Transverse colon (tissue), 4 donors: ENCODE results near the gene GPSM1. TPM values are rescaled to one million over a fixed set of nuclear protein-coding genes. Genes with fewer than 3 reads are reported as not detected.

Experiments used
- DNase-seq: peaks from one replicate; pipeline ENCODE4 v3.0.0-alpha.2; 2019
- H3K27ac ChIP-seq, 4 donors: fragments of 200-600 bp; sonication (generic); 2 replicates each; pipeline ENCODE4 v1.5.1; 2016 to 2018; ENCODE audit warnings: inconsistent platforms in 4 of 4
- H3K27me3 ChIP-seq: fragments of 200-600 bp; sonication (generic); 2 replicates; pipeline ENCODE4 v1.5.1; 2017; ENCODE audit warnings: inconsistent platforms
- H3K36me3 ChIP-seq, 4 donors: fragments of 200-600 bp; sonication (generic); 2 replicates each; pipeline ENCODE4 v1.5.1; 2017 to 2019; ENCODE audit warnings: inconsistent platforms in 4 of 4
- H3K4me1 ChIP-seq, 4 donors: fragments of 200-600 bp; sonication (generic); 2 replicates each; pipeline ENCODE4 v1.5.1; 2017 to 2020; ENCODE audit warnings: inconsistent platforms in 4 of 4
- H3K4me3 ChIP-seq, 4 donors: fragments of 200-600 bp; sonication (generic); 1 replicate in 1 of 4; 2 replicates in 3 of 4; pipeline versions ENCODE4 v1.5.1 to v1.6.1; 2017 to 2019; ENCODE audit warnings: inconsistent platforms in 4 of 4
- H3K9me3 ChIP-seq, 2 donors: fragments of 200-600 bp; sonication (generic); 2 replicates each; pipeline ENCODE4 v1.5.1; 2017 to 2019; ENCODE audit warnings: inconsistent platforms in 2 of 2
- EP300 ChIP-seq: sonication (generic); formaldehyde crosslinking; IDR thresholded peaks from one replicate; pipeline ENCODE4 v1.6.1; 2017; ENCODE audit warnings: antibody characterized with exemption, low read depth
- POLR2A ChIP-seq: fragments of 450-650 bp; IDR thresholded peaks from one replicate; pipeline ENCODE4 v1.6.1; 2016; ENCODE audit warnings: antibody characterized with exemption, mild to moderate bottlenecking, moderate library complexity
- POLR2AphosphoS5 ChIP-seq, 3 donors: sonication (generic); formaldehyde crosslinking; IDR thresholded peaks; one replicate each; pipeline ENCODE4 v1.6.1; 2016; ENCODE audit warnings: antibody characterized with exemption in 3 of 3
- WGBS, 2 donors: methylation state at CpG; one replicate each; pipeline ENCODE4 v1.1.5; 2018; ENCODE audit warnings: low coverage in 1 of 2; 5-methylcytosine and 5-hydroxymethylcytosine counted together
- in situ Hi-C, 4 donors: fragments of 200-750 bp; cut with MboI; loops; one replicate each; pipeline versions ENCODE4 v1.15.0 to v1.15.1; 2017; ENCODE audit warnings: low sequenced_read_pairs in 3 of 4, low pct_ligation_motif_present in 1 of 4, low pct_unique_long_range_greater_than_20kb in 1 of 4
- intact Hi-C: fragments of 100-400 bp; cut with DNase I; formaldehyde crosslinking; loops from one replicate; pipeline ENCODE4 v1.15.1; 2023; ENCODE audit warnings: low total_unique reads
- total RNA-seq, 4 donors: library from RNA; depleted of rRNA; stranded (reverse); fragments of >200 nt; gene quantifications; one replicate each; pipeline ENCODE4 v1.1.0, GENCODE V29; 2016
- TF ChIP-seq, protein P1 (sequence below), 5 experiments: fragments of 200-600 bp in 3 of 5; fragments of 450-650 bp in 2 of 5; sonication (generic) in 3 of 5; IDR thresholded peaks; 1 replicate in 2 of 5; 2 replicates in 3 of 5; pipeline ENCODE4 v1.5.1; 2016 to 2017; ENCODE audit warnings: antibody characterized with exemption in 5 of 5, inconsistent platforms in 3 of 5, mild to moderate bottlenecking in 2 of 5, moderate library complexity in 1 of 5

The GPSM1 gene
- total RNA-seq, 4 donors from 2014 or later = 2.3 to 8.6 (median 7.0) TPM

- Histone ChIP-seq H3K4me3 (no peak overlapping the region), H3K4me1 (peaks cover 10 to 39% (median 31%) of the 10 kb centered on the region in 4 donors), H3K27me3 (no peaks in the 10 kb centered on the region), H3K36me3 (peaks cover 0 to 13% (median 6%) of the 10 kb centered on the region in 4 donors), H3K27ac (no peak overlapping the region), H3K9me3 (no peaks in the 10 kb centered on the region)
- TF ChIP-seq POLR2A (no peak), POLR2AphosphoS5 (IDR thresholded peaks at IDR 0.05) (no peak), EP300 (no peak)
- TF ChIP-seq, protein P1, sequence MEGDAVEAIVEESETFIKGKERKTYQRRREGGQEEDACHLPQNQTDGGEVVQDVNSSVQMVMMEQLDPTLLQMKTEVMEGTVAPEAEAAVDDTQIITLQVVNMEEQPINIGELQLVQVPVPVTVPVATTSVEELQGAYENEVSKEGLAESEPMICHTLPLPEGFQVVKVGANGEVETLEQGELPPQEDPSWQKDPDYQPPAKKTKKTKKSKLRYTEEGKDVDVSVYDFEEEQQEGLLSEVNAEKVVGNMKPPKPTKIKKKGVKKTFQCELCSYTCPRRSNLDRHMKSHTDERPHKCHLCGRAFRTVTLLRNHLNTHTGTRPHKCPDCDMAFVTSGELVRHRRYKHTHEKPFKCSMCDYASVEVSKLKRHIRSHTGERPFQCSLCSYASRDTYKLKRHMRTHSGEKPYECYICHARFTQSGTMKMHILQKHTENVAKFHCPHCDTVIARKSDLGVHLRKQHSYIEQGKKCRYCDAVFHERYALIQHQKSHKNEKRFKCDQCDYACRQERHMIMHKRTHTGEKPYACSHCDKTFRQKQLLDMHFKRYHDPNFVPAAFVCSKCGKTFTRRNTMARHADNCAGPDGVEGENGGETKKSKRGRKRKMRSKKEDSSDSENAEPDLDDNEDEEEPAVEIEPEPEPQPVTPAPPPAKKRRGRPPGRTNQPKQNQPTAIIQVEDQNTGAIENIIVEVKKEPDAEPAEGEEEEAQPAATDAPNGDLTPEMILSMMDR (IDR thresholded peaks at IDR 0.05) = no peak
- intact Hi-C loops = no loop called here
- in situ Hi-C loops = no loop called here
- WGBS, 2 donors = 70% methylated on average over 6 of the region's 6 CpGs; no CpG with 5 or more reads in 1 of the 2 donors
- no peak for DNase-seq
Observed at GRCh38 chr9:136397643-136398042, 70.3 kb downstream of the GPSM1 start.

GRCh38 chr9:136398286-136398685 lies 70.9 kb downstream of the GPSM1 start:
- no peak for DNase-seq
- Histone ChIP-seq H3K27ac (no peak overlapping the region), H3K27me3 (no peaks in the 10 kb centered on the region), H3K4me3 (no peak overlapping the region), H3K4me1 (peaks cover 10 to 39% (median 31%) of the 10 kb centered on the region in 4 donors), H3K9me3 (no peaks in the 10 kb centered on the region), H3K36me3 (peaks cover 0 to 13% (median 6%) of the 10 kb centered on the region in 4 donors)
- intact Hi-C loops (no loop called here), in situ Hi-C loops (no loop called here)
- TF ChIP-seq EP300 = no peak
- TF ChIP-seq, protein P1 (IDR thresholded peaks at IDR 0.05) = no peak
- no peak for TF ChIP-seq POLR2AphosphoS5 (IDR thresholded peaks at IDR 0.05)
- no peak for TF ChIP-seq POLR2A
- 94% methylated on average over 3 to 11 of the region's 12 CpGs for WGBS, 2 donors

- intact Hi-C loops = loop anchor here (10.0 kb wide), 1 partner anchor 65 kb away; no protein-coding TSS in a partner anchor
Observed at GRCh38 chr9:136399176-136400037, 72.1 kb downstream of the GPSM1 start.

More at GRCh38 chr9:136399176-136400037, 72.1 kb downstream of the GPSM1 start:
- Histone ChIP-seq H3K36me3 (peaks cover 0 to 11% (median 4%) of the 10 kb centered on the region in 4 donors), H3K27ac (peak overlapping the region; percentile 66 to 81 (median 76)), H3K9me3 (no peaks in the 10 kb centered on the region), H3K4me1 (peaks cover 10 to 39% (median 31%) of the 10 kb centered on the region in 4 donors), H3K4me3 (peak overlapping the region; percentile 70 to 98 (median 94)), H3K27me3 (no peaks in the 10 kb centered on the region)
- TF ChIP-seq, protein P1 (IDR thresholded peaks at IDR 0.05) = no peak
- no peak for TF ChIP-seq POLR2AphosphoS5 (IDR thresholded peaks at IDR 0.05)
- TF ChIP-seq POLR2A = no peak
- no peak for DNase-seq
- 0 to 1% methylated on average over 2 to 36 of the region's 67 CpGs for whole genome bisulfite sequencing, 2 donors
- in situ Hi-C loops = no loop called here
